Right atrium auricular region (tissue), 2 donors: ENCODE results near the gene SRGN. TPM values are rescaled to one million over a fixed set of nuclear protein-coding genes. Genes with fewer than 3 reads are reported as not detected.

Experiments
- DNase-seq: peaks from one replicate; pipeline ENCODE4 v3.0.0-alpha.2; 2019; ENCODE audit warnings: low spot score
- H3K27ac ChIP-seq, 2 donors: fragments of 200-600 bp; sonication (generic); 1 replicate in 1 of 2; 2 replicates in 1 of 2; pipeline ENCODE4 v1.5.1; 2016 to 2019
- H3K27me3 ChIP-seq, 2 donors: fragments of 200-600 bp; sonication (generic); one replicate each; pipeline versions ENCODE4 v1.5.1 to v1.6.0; 2017 to 2019
- H3K36me3 ChIP-seq: fragments of 200-600 bp; sonication (generic); one replicate; pipeline ENCODE4 v1.5.1; 2016
- H3K4me1 ChIP-seq, 2 donors: fragments of 200-600 bp; sonication (generic); one replicate each; pipeline versions ENCODE4 v1.5.1 to v1.6.0; 2017 to 2019
- H3K4me3 ChIP-seq, 2 donors: fragments of 200-600 bp; sonication (generic); 1 replicate in 1 of 2; 2 replicates in 1 of 2; pipeline ENCODE4 v1.5.1; 2017 to 2019; ENCODE audit warnings: mild to moderate bottlenecking in 1 of 2, moderate library complexity in 1 of 2
- H3K9me3 ChIP-seq, 2 donors: fragments of 200-600 bp; sonication (generic); one replicate each; pipeline ENCODE4 v1.5.1; 2019
- CTCF ChIP-seq, 2 donors: fragments of 200-600 bp; sonication (generic); IDR thresholded peaks; one replicate each; pipeline ENCODE4 v1.5.1; 2019; ENCODE audit warnings: antibody characterized with exemption in 2 of 2
- total RNA-seq, 2 donors: library from RNA; depleted of rRNA; stranded (reverse); fragments of >200 nt; gene quantifications; one replicate each; pipeline ENCODE4 v1.1.0, GENCODE V29; 2016

The SRGN gene
- total RNA-seq, 2 donors from 2014 or later: 79.4 to 124 TPM

DNA sequence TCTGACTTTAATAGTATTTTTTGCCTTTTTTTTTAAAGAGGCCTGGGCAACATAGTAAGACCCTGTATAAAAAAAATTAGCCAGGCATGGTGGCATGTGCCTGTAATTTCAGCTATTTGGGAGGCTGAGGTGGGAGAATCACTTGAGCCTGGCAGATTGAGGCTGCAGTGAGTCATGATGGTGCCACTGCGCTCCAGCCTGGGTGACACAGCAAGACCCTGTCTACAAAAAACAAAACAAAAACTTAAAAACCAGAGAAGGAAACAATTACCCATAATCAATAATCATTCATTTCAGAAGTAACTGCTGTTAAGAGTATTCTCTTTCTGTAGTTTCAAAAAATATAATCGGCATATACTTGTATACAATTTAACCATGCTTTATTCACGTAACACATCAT, 64.1 kb downstream of the SRGN start:
- no peak for TF ChIP-seq CTCF (IDR thresholded peaks at IDR 0.05)
- DNase-seq: no peak
- Histone ChIP-seq H3K27me3 (no peaks in the 10 kb centered on the region), H3K4me3 (no peak overlapping the region), H3K4me1 (no peaks in the 10 kb centered on the region), H3K36me3 (no peaks in the 10 kb centered on the region), H3K27ac (no peak overlapping the region), H3K9me3 (no peaks in the 10 kb centered on the region)

DNA sequence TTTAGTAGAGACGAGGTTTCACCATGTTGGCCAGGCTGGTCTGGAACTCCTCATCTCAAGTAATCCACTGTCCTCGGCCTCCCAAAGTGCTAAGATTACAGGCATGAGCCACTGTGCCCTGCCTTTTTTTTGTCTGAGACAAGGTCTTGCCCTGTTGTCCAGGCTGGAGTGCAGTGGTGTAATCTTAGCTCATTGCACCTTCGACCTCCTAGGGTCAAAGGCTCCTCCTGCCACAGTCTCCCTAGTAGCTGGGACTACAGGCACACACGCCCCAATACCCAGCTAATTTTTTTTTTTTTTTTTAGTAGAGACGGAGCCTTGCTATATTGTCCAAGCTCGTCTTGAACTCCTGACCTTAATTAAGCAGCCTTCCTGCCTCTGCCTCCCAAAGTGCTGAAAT, 65.3 kb downstream of the SRGN start:
- Histone ChIP-seq H3K27me3 (no peaks in the 10 kb centered on the region), H3K36me3 (peaks cover 8% of the 10 kb centered on the region), H3K4me3 (no peak overlapping the region), H3K9me3 (no peaks in the 10 kb centered on the region), H3K27ac (no peak overlapping the region), H3K4me1 (no peaks in the 10 kb centered on the region)
- no peak for DNase-seq
- TF ChIP-seq CTCF (IDR thresholded peaks at IDR 0.05): no peak

Other genes with a start within 250 kb of the SRGN start
- 10 to 100 TPM; 18.9 to 22.3 TPM for gene DDX50, start 186.8 kb upstream of the SRGN start, total RNA-seq
- gene DDX21, start 131.9 kb upstream of the SRGN start, total RNA-seq: 10 to 100 TPM; 21.4 to 30.0 TPM
- gene KIFBP, start 99.3 kb upstream of the SRGN start, total RNA-seq: 10 to 100 TPM; 36.4 to 48.8 TPM
- gene VPS26A, start 36.1 kb downstream of the SRGN start, total RNA-seq: 10 to 100 TPM; 19.3 to 20.1 TPM
- gene SUPV3L1, start 92.1 kb downstream of the SRGN start, total RNA-seq: 10 to 100 TPM; 20.8 to 27.2 TPM
- under 1 TPM in 1 of 2 donors, not detected in 1; 0.35 TPM for gene HKDC1, start 132.2 kb downstream of the SRGN start, total RNA-seq
- 100 to 1,000 TPM; 186 to 228 TPM for gene HK1, start 190.4 kb downstream of the SRGN start, total RNA-seq